ENCODE measurements around the gene PRR18. TPM values are rescaled to one million over a fixed set of nuclear protein-coding genes. Genes with fewer than 3 reads are reported as not detected.
A peak's percentile ranks its signal among the peaks of the same experiment; 100 is the strongest.
"Not testable (repeated sequence)": the region's sequence is repeated elsewhere in the genome, so short reads cannot be mapped to it uniquely, and the experiment has no call there.

PRR18 gene
- total RNA-seq: not detected

GRCh38 chr6:166308033-166308768 is at the start of gene PRR18:
PRR18 (minus strand) TSS chr6:166308392; CDS start chr6:166308142, 250 bp downstream.
- no peak within 1 kb of the TSS for H3K27ac Mint-ChIP-seq
- H3K9me3 Mint-ChIP-seq (ENCODE audit: insufficient read depth): no peaks in the 10 kb centered on the region
- ChIA-PET CTCF (interaction anchor here (1.5 to 3.6 kb wide), 3 partner anchors 12 to 93 kb away, joined by 3 to 21 read pairs (median 6); no protein-coding TSS in a partner anchor), POLR2A (interaction anchor here (0.7 kb wide), 1 partner anchor 61 kb away, joined by 3 read pairs; no protein-coding TSS in a partner anchor)
- peaks cover 56% of the 10 kb centered on the region for H3K27me3 Mint-ChIP-seq (ENCODE audit: low read depth)
- ATAC-seq (peak; percentile 47), DNase-seq (no peak)
- H3K4me1 Mint-ChIP-seq (ENCODE audit: low read depth): peaks cover 1% of the 10 kb centered on the region
- no peaks in the 10 kb centered on the region for H3K36me3 Mint-ChIP-seq (ENCODE audit: low read depth)
- no peak within 1 kb of the TSS for H3K4me3 Mint-ChIP-seq

DNA sequence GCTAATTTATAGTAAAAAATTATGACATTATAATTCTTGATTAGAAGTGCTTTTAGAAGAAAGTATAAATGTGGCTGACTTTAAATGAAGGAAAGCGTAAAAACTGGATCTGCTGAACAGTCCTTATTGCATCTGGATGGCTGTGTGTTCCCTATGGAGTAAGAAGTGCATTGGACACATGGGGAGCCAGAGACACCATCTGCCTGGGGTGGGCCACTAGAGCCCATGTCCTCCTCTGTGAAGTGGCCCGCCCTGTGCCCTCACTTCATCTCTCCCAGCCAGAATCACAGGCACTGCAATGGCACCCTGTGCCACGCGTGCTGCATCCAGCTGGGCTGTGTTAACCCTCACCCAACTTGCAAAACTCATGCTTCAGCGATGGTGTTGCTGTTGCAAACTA is 47.4 kb upstream of the PRR18 start:
- Mint-ChIP-seq H3K27me3 (ENCODE audit: low read depth) (peaks cover 45% of the 10 kb centered on the region), H3K9me3 (ENCODE audit: insufficient read depth) (no peaks in the 10 kb centered on the region), H3K4me1 (ENCODE audit: low read depth) (no peaks in the 10 kb centered on the region), H3K4me3 (no peak overlapping the region), H3K27ac (no peak overlapping the region), H3K36me3 (ENCODE audit: low read depth) (peaks cover 3% of the 10 kb centered on the region)
- DNase-seq (no peak), ATAC-seq (no peak)
- POLR2A ChIA-PET: no interaction called here
- CTCF ChIA-PET: no interaction called here

DNA sequence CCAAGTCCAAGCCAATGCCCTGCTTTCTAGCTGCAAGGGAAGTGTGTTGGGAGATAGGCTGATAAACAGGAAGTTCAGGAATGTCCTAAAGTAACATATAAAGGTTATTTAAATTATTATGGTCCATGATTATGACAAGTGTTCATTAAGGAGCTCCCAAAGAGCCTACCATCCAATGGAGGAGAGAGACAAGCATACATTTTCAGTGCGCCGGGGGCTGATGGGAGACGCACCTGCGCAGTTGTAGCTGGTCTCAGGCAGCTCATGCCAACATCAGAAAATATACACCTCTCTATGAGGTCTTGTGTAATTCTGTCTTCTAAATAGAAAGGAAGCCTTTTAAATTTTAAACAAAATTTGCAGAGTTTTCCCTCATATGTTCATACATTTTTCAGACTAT is 46.8 kb upstream of the PRR18 start:
- Mint-ChIP-seq H3K4me1 (ENCODE audit: low read depth) (no peaks in the 10 kb centered on the region), H3K36me3 (ENCODE audit: low read depth) (peaks cover 3% of the 10 kb centered on the region), H3K4me3 (no peak overlapping the region), H3K9me3 (ENCODE audit: insufficient read depth) (no peaks in the 10 kb centered on the region), H3K27ac (no peak overlapping the region), H3K27me3 (ENCODE audit: low read depth) (peaks cover 48% of the 10 kb centered on the region)
- ATAC-seq (no peak), DNase-seq (no peak)
- ChIA-PET CTCF (interaction anchor here (1.1 kb wide), 1 partner anchor 42 kb away, joined by 4 read pairs; no protein-coding TSS in a partner anchor), POLR2A (no interaction called here)

- no peak for DNase-seq
- Mint-ChIP-seq H3K27me3 (ENCODE audit: low read depth) (peaks cover 47% of the 10 kb centered on the region), H3K4me1 (ENCODE audit: low read depth) (no peaks in the 10 kb centered on the region), H3K36me3 (ENCODE audit: low read depth) (peaks cover 3% of the 10 kb centered on the region), H3K27ac (no peak overlapping the region), H3K9me3 (ENCODE audit: insufficient read depth) (no peaks in the 10 kb centered on the region), H3K4me3 (no peak overlapping the region)
- POLR2A ChIA-PET: no interaction called here
- ATAC-seq: no peak
- CTCF ChIA-PET: interaction anchor here (1.1 kb wide), 1 partner anchor 41 kb away, joined by 4 read pairs; no protein-coding TSS in a partner anchor
These were observed 46.0 kb upstream of the PRR18 start for GRCh38 chr6:166354143-166354542.

- no peak overlapping the region for H3K4me3 Mint-ChIP-seq
- H3K27me3 Mint-ChIP-seq (ENCODE audit: low read depth): peaks cover 45% of the 10 kb centered on the region
- ChIA-PET CTCF (no interaction called here), POLR2A (no interaction called here)
- no peak for DNase-seq
- no peaks in the 10 kb centered on the region for H3K4me1 Mint-ChIP-seq (ENCODE audit: low read depth)
- peaks cover 3% of the 10 kb centered on the region for H3K36me3 Mint-ChIP-seq (ENCODE audit: low read depth)
- no peaks in the 10 kb centered on the region for H3K9me3 Mint-ChIP-seq (ENCODE audit: insufficient read depth)
- no peak for ATAC-seq
- H3K27ac Mint-ChIP-seq: no peak overlapping the region
These were observed 45.3 kb upstream of the PRR18 start for GRCh38 chr6:166353507-166353906.

GRCh38 chr6:166352923-166353322 is 44.7 kb upstream of the PRR18 start:
- ChIA-PET POLR2A (no interaction called here), CTCF (no interaction called here)
- H3K9me3 Mint-ChIP-seq (ENCODE audit: insufficient read depth): no peaks in the 10 kb centered on the region
- DNase-seq (no peak), ATAC-seq (no peak)
- H3K27ac Mint-ChIP-seq: no peak overlapping the region
- peaks cover 44% of the 10 kb centered on the region for H3K27me3 Mint-ChIP-seq (ENCODE audit: low read depth)
- peaks cover 3% of the 10 kb centered on the region for H3K36me3 Mint-ChIP-seq (ENCODE audit: low read depth)
- no peak overlapping the region for H3K4me3 Mint-ChIP-seq
- no peaks in the 10 kb centered on the region for H3K4me1 Mint-ChIP-seq (ENCODE audit: low read depth)

- Mint-ChIP-seq H3K4me3 (no peak overlapping the region), H3K4me1 (ENCODE audit: low read depth) (peaks cover 2% of the 10 kb centered on the region), H3K27me3 (ENCODE audit: low read depth) (peaks cover 42% of the 10 kb centered on the region), H3K27ac (no peak overlapping the region), H3K36me3 (ENCODE audit: low read depth) (peaks cover 3% of the 10 kb centered on the region), H3K9me3 (ENCODE audit: insufficient read depth) (no peaks in the 10 kb centered on the region)
- DNase-seq (no peak), ATAC-seq (no peak)
- ChIA-PET POLR2A (interaction anchor here (0.6 kb wide), 1 partner anchor 32 kb away, joined by 3 read pairs; no protein-coding TSS in a partner anchor), CTCF (no interaction called here)
These were observed 43.6 kb upstream of the PRR18 start for GRCh38 chr6:166351715-166352285.

DNA sequence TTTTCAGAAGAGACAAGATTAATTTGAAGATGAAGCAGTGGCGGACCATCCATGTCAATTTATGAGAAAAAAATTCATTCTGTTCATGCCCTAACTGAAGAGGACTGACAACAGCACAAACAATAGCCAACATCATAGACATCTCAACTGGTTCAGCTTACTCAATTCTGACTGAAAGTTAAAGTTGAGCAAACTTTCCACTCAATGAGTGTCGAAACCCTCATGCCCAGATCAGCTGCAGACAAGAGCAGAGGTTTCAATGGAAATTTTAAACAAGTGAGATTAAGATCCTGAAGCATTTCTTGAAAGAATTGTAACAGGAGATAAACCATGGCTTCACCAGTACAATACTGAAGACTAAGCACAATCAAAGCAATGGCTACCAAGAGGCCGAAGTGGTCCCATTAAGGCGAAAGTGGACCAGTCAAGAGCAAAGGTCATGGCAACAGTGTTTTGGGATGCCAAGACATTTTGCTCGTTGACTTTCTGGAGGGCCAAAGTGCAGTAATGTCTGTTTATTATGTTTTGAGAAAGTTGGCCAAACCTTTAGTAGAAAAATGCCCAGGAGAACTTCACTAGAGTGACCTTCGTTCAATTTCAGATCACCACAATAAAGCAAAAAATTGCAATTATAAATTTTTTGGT is 40.2 kb upstream of the PRR18 start:
- DNase-seq (no peak), ATAC-seq (no peak)
- POLR2A ChIA-PET: no interaction called here
- H3K27me3 Mint-ChIP-seq (ENCODE audit: low read depth): peaks cover 41% of the 10 kb centered on the region
- H3K4me3 Mint-ChIP-seq: no peak overlapping the region
- CTCF ChIA-PET: no interaction called here
- peaks cover 3% of the 10 kb centered on the region for H3K36me3 Mint-ChIP-seq (ENCODE audit: low read depth)
- no peaks in the 10 kb centered on the region for H3K9me3 Mint-ChIP-seq (ENCODE audit: insufficient read depth)
- no peak overlapping the region for H3K27ac Mint-ChIP-seq
- H3K4me1 Mint-ChIP-seq (ENCODE audit: low read depth): peaks cover 2% of the 10 kb centered on the region

DNA sequence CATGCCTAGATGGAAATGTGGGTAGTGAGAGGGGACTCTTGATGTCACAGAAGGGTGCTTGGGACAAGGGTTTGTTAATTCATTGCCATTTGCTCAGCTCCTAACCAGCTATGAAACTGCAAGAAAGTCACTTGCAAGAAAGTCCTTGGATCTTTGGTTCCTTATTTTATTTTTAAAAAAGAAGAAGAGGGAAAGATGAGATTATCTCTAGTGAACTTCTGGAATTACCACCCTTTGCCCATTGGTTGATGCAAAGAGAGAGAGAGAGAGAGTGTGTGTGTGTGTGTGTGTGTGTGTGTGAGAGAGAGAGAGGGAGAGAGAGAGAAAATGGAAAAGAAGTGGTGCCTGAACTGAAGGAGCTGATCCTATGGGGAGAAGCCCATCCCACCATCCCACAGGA is 38.8 kb upstream of the PRR18 start:
- ChIA-PET POLR2A (no interaction called here), CTCF (interaction anchor here (0.9 kb wide), 1 partner anchor 35 kb away, joined by 4 read pairs; no protein-coding TSS in a partner anchor)
- Mint-ChIP-seq H3K4me1 (ENCODE audit: low read depth) (peaks cover 8% of the 10 kb centered on the region), H3K9me3 (ENCODE audit: insufficient read depth) (no peaks in the 10 kb centered on the region), H3K4me3 (no peak overlapping the region), H3K27ac (no peak overlapping the region), H3K36me3 (ENCODE audit: low read depth) (peaks cover 3% of the 10 kb centered on the region), H3K27me3 (ENCODE audit: low read depth) (peaks cover 37% of the 10 kb centered on the region)
- ATAC-seq: no peak
- no peak for DNase-seq

GRCh38 chr6:166346449-166346848 is 38.3 kb upstream of the PRR18 start:
- H3K9me3 Mint-ChIP-seq (ENCODE audit: insufficient read depth): no peaks in the 10 kb centered on the region
- CTCF ChIA-PET: interaction anchor here (0.9 kb wide), 1 partner anchor 35 kb away, joined by 4 read pairs; no protein-coding TSS in a partner anchor
- H3K27me3 Mint-ChIP-seq (ENCODE audit: low read depth): peaks cover 37% of the 10 kb centered on the region
- DNase-seq (no peak), ATAC-seq (no peak)
- POLR2A ChIA-PET: no interaction called here
- peaks cover 8% of the 10 kb centered on the region for H3K4me1 Mint-ChIP-seq (ENCODE audit: low read depth)
- no peak overlapping the region for H3K27ac Mint-ChIP-seq
- H3K36me3 Mint-ChIP-seq (ENCODE audit: low read depth): peaks cover 3% of the 10 kb centered on the region
- H3K4me3 Mint-ChIP-seq: no peak overlapping the region

GRCh38 chr6:166345672-166346071 is 37.5 kb upstream of the PRR18 start:
- POLR2A ChIA-PET; H3K27ac Mint-ChIP-seq; H3K36me3 Mint-ChIP-seq (ENCODE audit: low read depth); ATAC-seq; H3K4me1 Mint-ChIP-seq (ENCODE audit: low read depth); H3K9me3 Mint-ChIP-seq (ENCODE audit: insufficient read depth); DNase-seq; H3K4me3 Mint-ChIP-seq: not testable (repeated sequence)
- CTCF ChIA-PET: interaction anchor here (1.3 to 2.2 kb wide), 3 partner anchors 32 to 55 kb away, joined by 3 to 7 read pairs (median 5); no protein-coding TSS in a partner anchor
- peaks cover 34% of the 10 kb centered on the region for H3K27me3 Mint-ChIP-seq (ENCODE audit: low read depth)

- H3K36me3 Mint-ChIP-seq (ENCODE audit: low read depth); ATAC-seq; DNase-seq; H3K9me3 Mint-ChIP-seq (ENCODE audit: insufficient read depth); H3K27ac Mint-ChIP-seq; H3K4me1 Mint-ChIP-seq (ENCODE audit: low read depth); H3K4me3 Mint-ChIP-seq: not testable (repeated sequence)
- CTCF ChIA-PET: interaction anchor here (1.3 to 2.2 kb wide), 3 partner anchors 31 to 55 kb away, joined by 3 to 7 read pairs (median 5); no protein-coding TSS in a partner anchor
- POLR2A ChIA-PET: interaction anchor here (0.5 kb wide), 1 partner anchor 33 kb away, joined by 3 read pairs; no protein-coding TSS in a partner anchor
- peaks cover 29% of the 10 kb centered on the region for H3K27me3 Mint-ChIP-seq (ENCODE audit: low read depth)
These were observed 36.7 kb upstream of the PRR18 start for GRCh38 chr6:166344921-166345320.
